GM12865 (cell line): ENCODE results near the gene NOL6.

ENCODE experiments used
- DNase-seq: peaks from one replicate; pipeline ENCODE4 v3.0.0; 2010; ENCODE audit warnings: low read depth
- H3K4me3 ChIP-seq: 2 replicates; pipeline ENCODE4 v1.5.1; 2011; ENCODE audit warnings: mild to moderate bottlenecking, low read depth, low read length, control low read depth
- TF ChIP-seq, protein P1 (sequence below): IDR thresholded peaks from 2 replicates; pipeline ENCODE4 v1.5.1; 2011; ENCODE audit warnings: low read length, control low read depth, low read depth, inconsistent platforms; ENCODE audit not compliant: insufficient read depth; ENCODE audit errors: missing control alignments

The NOL6 gene

GRCh38 chr9:33435821-33436277 is 37.9 kb downstream of the NOL6 start:
- DNase-seq = no peak
- TF ChIP-seq, protein P1, sequence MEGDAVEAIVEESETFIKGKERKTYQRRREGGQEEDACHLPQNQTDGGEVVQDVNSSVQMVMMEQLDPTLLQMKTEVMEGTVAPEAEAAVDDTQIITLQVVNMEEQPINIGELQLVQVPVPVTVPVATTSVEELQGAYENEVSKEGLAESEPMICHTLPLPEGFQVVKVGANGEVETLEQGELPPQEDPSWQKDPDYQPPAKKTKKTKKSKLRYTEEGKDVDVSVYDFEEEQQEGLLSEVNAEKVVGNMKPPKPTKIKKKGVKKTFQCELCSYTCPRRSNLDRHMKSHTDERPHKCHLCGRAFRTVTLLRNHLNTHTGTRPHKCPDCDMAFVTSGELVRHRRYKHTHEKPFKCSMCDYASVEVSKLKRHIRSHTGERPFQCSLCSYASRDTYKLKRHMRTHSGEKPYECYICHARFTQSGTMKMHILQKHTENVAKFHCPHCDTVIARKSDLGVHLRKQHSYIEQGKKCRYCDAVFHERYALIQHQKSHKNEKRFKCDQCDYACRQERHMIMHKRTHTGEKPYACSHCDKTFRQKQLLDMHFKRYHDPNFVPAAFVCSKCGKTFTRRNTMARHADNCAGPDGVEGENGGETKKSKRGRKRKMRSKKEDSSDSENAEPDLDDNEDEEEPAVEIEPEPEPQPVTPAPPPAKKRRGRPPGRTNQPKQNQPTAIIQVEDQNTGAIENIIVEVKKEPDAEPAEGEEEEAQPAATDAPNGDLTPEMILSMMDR = no peak
- H3K4me3 ChIP-seq = no peak overlapping the region

DNA sequence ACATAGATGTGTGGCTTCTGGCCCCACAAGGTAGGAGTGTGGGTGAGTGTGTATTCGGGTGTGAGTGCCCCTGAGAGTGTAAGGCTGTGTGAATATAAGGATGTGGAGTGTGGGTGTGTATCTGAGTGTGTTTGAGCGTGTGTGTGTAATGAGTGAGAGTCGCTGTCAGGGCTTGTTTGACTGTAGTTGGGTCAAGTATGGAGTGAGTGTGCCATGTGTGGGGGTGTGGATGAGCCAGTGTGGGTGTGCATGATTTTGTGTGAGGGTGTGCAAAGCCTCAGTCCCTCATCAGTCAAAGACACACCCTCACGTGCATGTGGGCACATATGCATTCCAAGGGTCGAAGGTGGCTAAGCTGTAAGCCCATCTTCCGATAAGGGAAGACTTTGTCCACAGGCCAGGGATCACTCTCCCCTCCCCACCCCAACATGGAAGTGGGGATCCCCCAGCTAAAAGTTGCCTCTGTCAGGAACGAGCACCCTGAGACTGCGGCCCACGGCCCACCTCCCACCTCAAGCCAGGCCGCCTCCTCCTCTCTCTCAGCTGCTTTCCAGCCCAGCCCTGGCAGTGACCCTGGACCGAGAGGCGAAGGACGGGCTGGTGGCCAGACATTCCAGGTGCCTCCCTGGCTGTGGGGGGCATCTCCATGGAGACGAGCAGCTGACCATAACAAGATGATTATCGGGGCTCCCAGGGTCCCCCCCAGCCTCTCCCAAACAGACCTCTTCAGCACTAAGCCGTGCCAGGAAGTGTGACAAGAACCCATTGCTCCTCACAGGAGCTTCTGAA is 39.2 kb downstream of the NOL6 start:
- DNase-seq = no peak
- H3K4me3 ChIP-seq = no peak overlapping the region
- TF ChIP-seq, protein P1 = no peak

- no peak overlapping the region for H3K4me3 ChIP-seq
- no peak for DNase-seq
- TF ChIP-seq, protein P1 = no peak
Measured at GRCh38 chr9:33433871-33434270, 39.9 kb downstream of the NOL6 start.

DNA sequence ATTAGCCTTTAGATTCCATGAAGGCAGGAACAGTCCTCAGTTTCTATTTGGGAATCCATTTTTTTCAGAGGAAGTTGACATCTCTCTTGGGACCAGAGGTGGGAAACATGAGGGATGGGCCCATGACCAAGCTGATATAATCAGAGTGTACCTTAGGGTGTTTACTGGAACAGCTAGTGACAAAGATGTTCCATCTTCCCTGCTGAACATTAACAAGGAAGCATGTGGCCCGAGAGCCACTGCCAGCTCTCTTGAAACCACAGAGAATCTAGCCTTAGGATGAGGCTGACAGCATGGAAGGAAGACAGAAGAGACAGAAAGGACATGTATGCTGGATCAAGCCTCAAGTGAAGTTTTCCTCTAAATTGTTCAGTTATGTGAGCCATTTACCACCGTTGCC is 42.3 kb downstream of the NOL6 start:
- DNase-seq = no peak
- H3K4me3 ChIP-seq = no peak overlapping the region
- TF ChIP-seq, protein P1 = no peak

DNA sequence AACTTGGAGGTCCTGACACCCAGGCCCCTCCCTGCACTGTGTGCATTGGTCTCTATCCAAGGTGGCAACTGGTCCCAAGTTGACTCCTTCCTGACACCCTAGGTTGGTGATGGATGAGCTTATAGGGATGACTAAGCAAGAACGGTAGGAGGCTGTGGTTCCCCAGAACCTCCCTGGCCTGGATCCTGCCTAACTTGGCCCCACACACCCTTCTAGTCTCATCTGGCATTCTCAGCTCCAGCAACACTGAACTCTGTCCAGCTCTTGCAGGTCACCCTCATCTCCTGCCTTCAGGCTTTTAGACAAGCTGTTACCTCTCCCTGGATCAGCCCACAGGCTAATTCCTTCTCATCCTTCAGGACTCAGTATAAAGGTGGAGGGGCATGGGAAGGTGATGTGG is 42.8 kb downstream of the NOL6 start:
- TF ChIP-seq, protein P1 = no peak
- DNase-seq = no peak
- H3K4me3 ChIP-seq = no peak overlapping the region

DNA sequence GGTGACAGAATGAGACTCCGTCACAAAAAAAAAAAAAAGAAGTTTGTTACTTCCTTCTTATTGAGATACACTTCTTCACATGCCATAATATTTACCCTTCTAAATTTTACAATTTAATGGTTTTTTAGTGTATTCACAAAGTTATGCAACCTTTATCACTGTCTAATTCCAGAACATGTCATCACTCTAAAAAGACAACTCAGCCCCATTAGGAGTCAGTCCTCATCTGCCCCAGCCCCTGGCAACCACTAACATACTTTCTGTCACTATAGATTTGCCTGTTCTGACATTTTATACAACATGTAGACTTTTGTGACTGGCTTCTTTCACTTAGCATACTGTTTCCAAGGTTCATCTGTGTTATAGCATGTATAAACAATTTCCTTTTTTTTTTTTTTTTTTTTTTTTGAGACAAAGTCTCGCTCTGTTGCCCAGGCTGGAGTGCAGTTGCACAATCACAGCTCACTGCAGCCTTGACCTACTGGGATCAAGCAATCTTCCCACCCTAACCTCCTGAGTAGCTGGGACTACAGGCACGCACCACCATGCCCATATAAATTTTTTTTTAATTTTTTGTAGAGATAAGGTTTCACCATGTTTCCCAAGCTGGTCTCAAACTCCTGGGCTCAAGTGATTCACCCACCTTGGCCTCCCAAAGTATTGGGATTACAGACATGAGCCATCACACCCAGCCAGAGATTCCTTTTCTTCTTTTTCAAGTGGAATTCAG is 44.3 kb downstream of the NOL6 start:
- TF ChIP-seq, protein P1 = no peak
- no peak for DNase-seq

DNA sequence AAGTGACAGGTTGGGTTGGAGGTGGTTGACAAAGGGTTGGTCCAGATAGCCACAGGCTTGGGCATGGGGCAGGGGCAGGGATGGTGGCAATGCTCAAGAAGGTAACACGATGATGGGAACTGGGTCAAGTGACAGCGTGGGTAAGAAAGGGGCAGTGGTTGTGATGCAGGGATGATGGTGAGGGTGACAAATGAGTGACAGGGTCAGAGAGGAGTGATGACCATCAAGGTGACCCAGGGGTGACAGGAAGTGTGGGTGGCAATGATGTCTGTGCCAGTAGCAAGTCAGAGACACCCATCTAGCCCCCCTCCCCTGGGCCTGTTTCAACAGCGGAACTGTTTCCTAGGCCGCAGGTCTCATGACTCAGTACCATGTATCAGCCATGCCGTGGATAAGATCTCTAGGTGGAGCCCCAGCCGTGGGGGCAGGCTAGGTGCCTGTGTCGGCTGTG is 46.9 kb downstream of the NOL6 start:
- TF ChIP-seq, protein P1 = no peak
- H3K4me3 ChIP-seq = no peak overlapping the region
- no peak for DNase-seq

More for the DNA sequence above, 44.3 kb downstream of the NOL6 start:
- H3K4me3 ChIP-seq = no peak overlapping the region
